VCaP (cell line): ENCODE measurements around the gene CYP4F2.

ENCODE experiments used
- H3K27ac ChIP-seq: fragments of 450-650 bp; 2 replicates; pipeline ENCODE4 v1.5.1; 2017
- TF ChIP-seq, protein P1 (sequence below): fragments of 450-650 bp; conservative IDR thresholded peaks from 2 replicates; pipeline ENCODE4 v1.5.1; 2017; ENCODE audit warnings: mild to moderate bottlenecking, moderate library complexity

Gene CYP4F2

DNA sequence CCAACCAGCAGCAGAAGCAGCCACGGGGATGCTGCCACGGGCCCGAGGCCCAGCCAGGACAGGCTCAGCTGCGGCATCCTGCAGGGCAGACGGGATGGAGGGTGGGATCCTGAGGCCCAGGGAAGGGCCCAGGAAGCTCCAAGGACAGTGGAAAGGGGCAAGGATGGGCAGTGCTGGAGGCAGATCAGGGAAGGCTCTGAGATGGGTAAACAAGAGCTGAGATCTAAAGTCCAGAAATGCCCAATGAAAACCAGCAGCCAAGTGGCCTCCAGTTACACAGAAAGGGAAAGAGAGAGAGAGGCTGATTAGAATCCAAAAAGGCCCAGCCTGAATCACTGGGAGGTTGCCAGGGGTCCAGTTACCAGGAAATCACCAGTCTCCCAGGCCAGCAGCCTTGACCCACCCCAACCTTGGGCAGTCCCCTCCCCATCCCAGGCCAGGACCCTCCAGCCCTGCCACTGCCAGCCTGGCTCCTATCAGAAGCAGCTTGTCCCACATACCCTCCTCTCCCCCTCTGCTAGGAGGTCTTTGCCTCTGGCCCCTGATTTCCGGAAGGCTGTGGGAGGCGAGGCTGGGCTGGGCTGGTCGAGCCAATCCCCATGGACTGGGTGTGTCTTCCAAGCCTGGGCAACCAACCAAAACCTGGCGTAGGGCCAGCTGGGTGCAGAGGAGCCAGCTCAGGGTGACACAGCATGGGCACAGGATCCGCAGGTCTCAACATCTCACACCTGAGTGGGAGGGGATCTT lies 36.6 kb upstream of the CYP4F2 start, which contains the start of gene CYP4F11:
TSS of gene CYP4F11 (minus strand) at position 198 of the 747 bp plus-strand sequence. CDS start at position 77, 121 bp downstream.
- TF ChIP-seq, protein P1, sequence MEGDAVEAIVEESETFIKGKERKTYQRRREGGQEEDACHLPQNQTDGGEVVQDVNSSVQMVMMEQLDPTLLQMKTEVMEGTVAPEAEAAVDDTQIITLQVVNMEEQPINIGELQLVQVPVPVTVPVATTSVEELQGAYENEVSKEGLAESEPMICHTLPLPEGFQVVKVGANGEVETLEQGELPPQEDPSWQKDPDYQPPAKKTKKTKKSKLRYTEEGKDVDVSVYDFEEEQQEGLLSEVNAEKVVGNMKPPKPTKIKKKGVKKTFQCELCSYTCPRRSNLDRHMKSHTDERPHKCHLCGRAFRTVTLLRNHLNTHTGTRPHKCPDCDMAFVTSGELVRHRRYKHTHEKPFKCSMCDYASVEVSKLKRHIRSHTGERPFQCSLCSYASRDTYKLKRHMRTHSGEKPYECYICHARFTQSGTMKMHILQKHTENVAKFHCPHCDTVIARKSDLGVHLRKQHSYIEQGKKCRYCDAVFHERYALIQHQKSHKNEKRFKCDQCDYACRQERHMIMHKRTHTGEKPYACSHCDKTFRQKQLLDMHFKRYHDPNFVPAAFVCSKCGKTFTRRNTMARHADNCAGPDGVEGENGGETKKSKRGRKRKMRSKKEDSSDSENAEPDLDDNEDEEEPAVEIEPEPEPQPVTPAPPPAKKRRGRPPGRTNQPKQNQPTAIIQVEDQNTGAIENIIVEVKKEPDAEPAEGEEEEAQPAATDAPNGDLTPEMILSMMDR = no peak
- H3K27ac ChIP-seq = peak within 1 kb of the TSS; percentile 71

DNA sequence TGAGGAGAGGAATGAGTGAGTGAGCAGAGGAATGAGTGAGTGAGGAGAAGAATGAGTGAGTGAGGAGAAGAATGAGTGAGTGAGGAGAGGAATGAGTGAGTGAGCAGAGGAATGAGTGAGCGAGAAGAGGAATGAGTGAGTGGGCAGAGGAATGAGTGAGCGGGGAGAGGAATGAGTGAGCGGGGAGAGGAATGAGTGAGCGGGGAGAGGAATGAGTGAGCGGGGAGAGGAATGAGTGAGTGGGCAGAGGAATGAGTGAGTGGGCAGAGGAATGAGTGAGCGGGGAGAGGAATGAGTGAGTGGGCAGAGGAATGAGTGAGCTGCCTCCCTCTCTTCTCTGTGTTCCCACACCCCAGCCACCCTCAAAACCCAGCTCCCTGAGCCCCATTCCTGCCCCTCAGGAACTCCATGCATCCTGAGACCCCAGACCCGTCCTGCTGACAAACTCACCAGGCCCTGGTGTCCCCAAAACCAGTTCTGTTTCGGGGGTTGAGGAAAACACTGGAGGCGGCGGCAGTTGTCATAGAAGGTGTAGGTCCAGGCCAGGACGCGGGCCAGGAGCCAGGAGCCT lies 36.0 kb upstream of the CYP4F2 start:
- H3K27ac ChIP-seq = peak overlapping the region; percentile 71

DNA sequence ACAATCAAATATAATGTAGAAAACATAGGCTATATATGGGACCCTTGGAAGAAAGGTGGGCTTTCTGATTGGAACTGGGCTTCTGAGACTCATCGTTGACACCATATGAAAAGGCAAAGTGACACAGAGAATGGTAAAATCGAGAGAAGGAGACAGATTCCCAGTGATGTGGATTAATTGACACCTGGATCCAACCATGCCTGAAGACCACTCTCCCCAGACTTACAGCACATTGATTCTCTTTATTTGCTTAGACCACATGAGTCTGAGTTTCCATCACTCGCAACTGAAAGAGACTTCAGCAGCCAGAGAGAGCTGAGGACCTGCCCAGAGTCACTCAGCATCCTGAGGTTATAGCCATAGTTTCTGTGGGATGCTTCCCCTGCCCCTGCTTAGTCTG lies 30.4 kb upstream of the CYP4F2 start:
- TF ChIP-seq, protein P1 = no peak
- no peak overlapping the region for H3K27ac ChIP-seq

DNA sequence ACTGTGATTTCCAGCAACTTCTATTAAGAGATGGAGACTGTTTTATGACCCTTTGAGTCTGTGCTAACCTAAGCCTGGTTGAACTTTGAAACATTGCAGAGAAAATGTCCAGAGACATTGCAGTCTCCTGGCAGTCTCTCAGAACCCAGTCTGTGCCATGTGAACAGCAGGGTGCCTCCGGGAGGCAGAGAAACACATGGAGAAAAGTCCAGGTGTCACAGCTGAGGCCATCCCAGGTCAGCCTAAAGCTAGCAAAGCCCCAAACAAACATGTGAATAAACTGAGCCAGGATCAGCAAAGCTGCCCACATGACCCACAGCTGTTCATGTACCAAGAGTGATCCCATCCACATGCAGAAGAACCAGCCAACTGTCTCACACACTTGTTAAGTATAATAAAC lies 28.6 kb upstream of the CYP4F2 start:
- TF ChIP-seq, protein P1 = no peak
- H3K27ac ChIP-seq = no peak overlapping the region

DNA sequence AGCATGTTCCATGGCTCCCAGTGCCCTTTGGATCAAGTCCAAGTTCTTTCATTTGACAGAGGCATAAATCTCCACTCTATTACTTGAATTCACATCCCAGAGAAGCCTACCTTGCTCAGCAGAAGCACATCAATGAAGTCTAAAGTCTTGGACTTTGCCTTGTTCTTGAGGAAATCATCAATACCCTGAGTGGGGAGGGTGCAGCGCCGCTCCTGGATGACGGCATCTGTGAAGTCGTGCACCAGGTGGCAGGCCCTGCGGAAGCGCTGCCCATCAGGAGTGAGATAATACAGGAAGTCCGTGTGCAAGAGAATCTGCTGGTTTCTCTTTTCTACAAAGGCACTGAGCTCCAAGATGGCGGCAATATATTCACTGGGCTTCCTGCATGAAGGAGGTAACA lies 25.8 kb upstream of the CYP4F2 start:
- TF ChIP-seq, protein P1 = no peak
- peak overlapping the region; percentile 24; the same call in 1 of the 2 replicates for H3K27ac ChIP-seq

DNA sequence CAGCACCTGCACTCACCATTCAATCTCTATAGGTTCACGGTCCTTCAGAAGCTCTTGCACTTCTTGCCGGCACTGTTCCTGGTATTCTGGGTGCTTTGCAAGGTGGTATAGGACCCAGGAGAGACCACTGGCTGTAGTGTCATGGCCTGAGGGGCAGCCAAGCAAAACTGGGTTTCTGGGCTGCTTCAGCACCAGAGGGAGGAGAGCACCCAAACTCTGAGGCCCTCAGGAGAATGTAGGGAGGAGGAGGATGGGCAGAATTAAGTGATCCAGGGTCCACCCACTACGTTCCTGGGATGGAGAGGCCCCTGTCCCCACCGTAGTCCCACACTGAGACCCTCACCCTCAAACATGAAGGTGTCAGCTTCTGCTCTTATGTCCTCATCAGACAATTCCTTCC lies 24.1 kb upstream of the CYP4F2 start:
- TF ChIP-seq, protein P1 = no peak

DNA sequence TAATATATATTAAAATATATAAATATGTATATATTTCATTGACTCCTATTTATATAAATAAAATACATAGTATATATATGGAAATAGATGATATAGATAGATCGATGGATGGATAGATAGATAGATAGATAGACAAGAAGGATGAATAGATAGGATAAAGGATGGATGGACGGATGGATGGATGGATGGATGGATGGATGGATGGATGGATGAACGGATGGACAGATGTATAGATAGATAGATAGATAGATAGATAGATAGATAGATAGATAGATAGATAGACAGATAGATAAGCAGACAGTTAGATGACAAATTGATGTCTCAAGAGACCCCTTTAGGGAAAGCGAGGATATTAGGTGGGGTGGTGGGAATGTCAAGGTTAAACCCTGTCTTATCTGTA lies 21.4 kb upstream of the CYP4F2 start:
- no peak overlapping the region for H3K27ac ChIP-seq
- TF ChIP-seq, protein P1 = no peak

More for the DNA sequence above, 24.1 kb upstream of the CYP4F2 start:
- H3K27ac ChIP-seq = no peak overlapping the region

DNA sequence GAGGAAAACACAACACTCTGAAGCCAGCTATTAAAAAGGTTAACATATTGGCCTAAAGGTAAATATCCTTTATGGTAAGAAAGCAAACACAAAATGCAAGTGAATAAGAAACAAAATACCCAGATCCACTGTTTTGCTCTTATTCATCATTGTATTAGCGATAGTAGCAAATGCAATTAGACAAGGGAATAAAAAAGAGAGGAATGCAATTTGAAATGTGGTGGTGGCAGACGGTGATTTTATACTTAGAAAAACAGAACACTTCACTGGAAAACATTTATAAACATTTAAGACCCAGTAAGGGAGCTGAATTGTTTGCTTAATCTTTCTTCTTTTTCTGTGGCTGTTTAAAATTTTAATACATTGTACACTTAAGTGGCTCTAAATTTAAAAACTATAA lies 17.2 kb upstream of the CYP4F2 start:
- TF ChIP-seq, protein P1 = no peak
- no peak overlapping the region for H3K27ac ChIP-seq
